Parathyroid adenoma (tissue), 2 donors: ENCODE results near the gene AKT3.

Experiments
- H2AFZ ChIP-seq: fragments of 300-600 bp; sonication (generic); one replicate; pipeline ENCODE4 v1.7.0; 2017; ENCODE audit warnings: antibody characterized with exemption, mild to moderate bottlenecking
- H3K27ac ChIP-seq: fragments of 300-600 bp; sonication (generic); one replicate; pipeline ENCODE4 v1.7.0; 2017
- H3K27me3 ChIP-seq: fragments of 300-600 bp; sonication (generic); one replicate; pipeline ENCODE4 v1.7.0; 2017; ENCODE audit warnings: low read length; ENCODE audit not compliant: control insufficient read depth, insufficient read depth
- H3K36me3 ChIP-seq: fragments of 300-600 bp; sonication (generic); one replicate; pipeline ENCODE4 v1.7.0; 2017; ENCODE audit warnings: low read length; ENCODE audit not compliant: control insufficient read depth, insufficient read depth
- H3K4me1 ChIP-seq: fragments of 300-600 bp; sonication (generic); one replicate; pipeline ENCODE4 v1.7.0; 2017; ENCODE audit warnings: control low read depth
- H3K4me2 ChIP-seq: fragments of 300-600 bp; sonication (generic); one replicate; pipeline ENCODE4 v1.7.0; 2017; ENCODE audit warnings: low read length
- H3K4me3 ChIP-seq: fragments of 300-600 bp; sonication (generic); one replicate; pipeline ENCODE4 v1.7.0; 2017; ENCODE audit warnings: low read depth, low read length
- H3K79me2 ChIP-seq: fragments of 300-600 bp; sonication (generic); one replicate; pipeline ENCODE4 v1.7.0; 2017; ENCODE audit warnings: control low read depth
- H3K9ac ChIP-seq: fragments of 300-600 bp; sonication (generic); one replicate; pipeline ENCODE4 v1.7.0; 2017; ENCODE audit warnings: mild to moderate bottlenecking
- H3K9me3 ChIP-seq: fragments of 300-600 bp; sonication (generic); one replicate; pipeline ENCODE4 v1.7.0; 2017; ENCODE audit warnings: low read length; ENCODE audit not compliant: control insufficient read depth
- TF ChIP-seq, protein P1 (sequence below): fragments of 300-600 bp; sonication (generic); IDR thresholded peaks from one replicate; pipeline ENCODE4 v1.7.0; 2017; ENCODE audit warnings: antibody characterized with exemption, mild to moderate bottlenecking
- donor health status: primary hyperparathyroidism.

Gene AKT3

DNA sequence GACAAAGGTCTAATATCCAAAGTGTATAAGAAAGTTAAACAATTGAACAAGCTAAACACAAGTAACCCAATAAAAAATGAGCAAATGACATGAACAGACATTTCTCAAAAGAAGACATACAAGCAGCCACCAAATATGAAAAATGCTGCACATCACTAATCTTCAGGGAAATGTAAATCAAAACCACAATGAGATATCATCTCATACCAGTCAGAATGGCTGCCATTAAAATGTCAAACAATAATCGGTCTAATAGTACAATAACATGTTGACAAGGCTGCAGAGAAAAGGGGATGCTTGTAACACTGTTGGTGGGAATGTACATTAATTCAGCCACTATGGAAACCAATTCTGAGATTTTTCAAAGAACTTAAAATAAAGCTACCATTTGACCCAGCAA is 264.1 kb downstream of the AKT3 start:
- H3K9me3 ChIP-seq = no peaks in the 10 kb centered on the region
- H3K9ac ChIP-seq = no peak overlapping the region
- no peaks in the 10 kb centered on the region for H3K27me3 ChIP-seq
- no peak overlapping the region for H2AFZ ChIP-seq
- TF ChIP-seq, protein P1, sequence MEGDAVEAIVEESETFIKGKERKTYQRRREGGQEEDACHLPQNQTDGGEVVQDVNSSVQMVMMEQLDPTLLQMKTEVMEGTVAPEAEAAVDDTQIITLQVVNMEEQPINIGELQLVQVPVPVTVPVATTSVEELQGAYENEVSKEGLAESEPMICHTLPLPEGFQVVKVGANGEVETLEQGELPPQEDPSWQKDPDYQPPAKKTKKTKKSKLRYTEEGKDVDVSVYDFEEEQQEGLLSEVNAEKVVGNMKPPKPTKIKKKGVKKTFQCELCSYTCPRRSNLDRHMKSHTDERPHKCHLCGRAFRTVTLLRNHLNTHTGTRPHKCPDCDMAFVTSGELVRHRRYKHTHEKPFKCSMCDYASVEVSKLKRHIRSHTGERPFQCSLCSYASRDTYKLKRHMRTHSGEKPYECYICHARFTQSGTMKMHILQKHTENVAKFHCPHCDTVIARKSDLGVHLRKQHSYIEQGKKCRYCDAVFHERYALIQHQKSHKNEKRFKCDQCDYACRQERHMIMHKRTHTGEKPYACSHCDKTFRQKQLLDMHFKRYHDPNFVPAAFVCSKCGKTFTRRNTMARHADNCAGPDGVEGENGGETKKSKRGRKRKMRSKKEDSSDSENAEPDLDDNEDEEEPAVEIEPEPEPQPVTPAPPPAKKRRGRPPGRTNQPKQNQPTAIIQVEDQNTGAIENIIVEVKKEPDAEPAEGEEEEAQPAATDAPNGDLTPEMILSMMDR = no peak
- no peak overlapping the region for H3K4me3 ChIP-seq
- H3K4me2 ChIP-seq = no peak overlapping the region
- no peaks in the 10 kb centered on the region for H3K79me2 ChIP-seq
- H3K27ac ChIP-seq = no peak overlapping the region
- H3K4me1 ChIP-seq = no peaks in the 10 kb centered on the region
- H3K36me3 ChIP-seq = peaks cover 4% of the 10 kb centered on the region

DNA sequence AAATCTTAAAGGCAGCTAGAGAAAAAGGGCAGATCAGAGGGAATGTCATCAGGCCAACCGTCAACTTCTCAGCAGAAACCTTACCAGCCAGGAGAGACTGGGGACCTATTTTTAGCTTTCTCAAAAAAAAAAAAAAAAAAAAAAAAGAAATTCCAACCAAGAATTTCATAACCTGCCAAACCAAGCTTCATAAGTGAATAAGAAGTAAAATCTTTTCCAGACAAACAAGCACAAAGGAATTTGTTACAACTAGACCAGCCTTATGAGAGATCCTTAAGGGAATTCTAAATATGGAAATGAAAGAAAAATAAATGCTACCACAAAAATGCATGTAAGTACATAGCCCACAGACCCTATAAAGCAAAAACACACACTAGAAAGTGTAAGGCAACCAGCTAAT is 267.7 kb downstream of the AKT3 start:
- Histone ChIP-seq H3K9me3 (no peaks in the 10 kb centered on the region), H3K4me2 (no peak overlapping the region), H3K79me2 (no peaks in the 10 kb centered on the region), H3K9ac (no peak overlapping the region), H3K36me3 (peaks cover 4% of the 10 kb centered on the region), H2AFZ (no peak overlapping the region), H3K4me3 (no peak overlapping the region), H3K27ac (no peak overlapping the region), H3K27me3 (no peaks in the 10 kb centered on the region), H3K4me1 (no peaks in the 10 kb centered on the region)
- TF ChIP-seq, protein P1 = no peak

DNA sequence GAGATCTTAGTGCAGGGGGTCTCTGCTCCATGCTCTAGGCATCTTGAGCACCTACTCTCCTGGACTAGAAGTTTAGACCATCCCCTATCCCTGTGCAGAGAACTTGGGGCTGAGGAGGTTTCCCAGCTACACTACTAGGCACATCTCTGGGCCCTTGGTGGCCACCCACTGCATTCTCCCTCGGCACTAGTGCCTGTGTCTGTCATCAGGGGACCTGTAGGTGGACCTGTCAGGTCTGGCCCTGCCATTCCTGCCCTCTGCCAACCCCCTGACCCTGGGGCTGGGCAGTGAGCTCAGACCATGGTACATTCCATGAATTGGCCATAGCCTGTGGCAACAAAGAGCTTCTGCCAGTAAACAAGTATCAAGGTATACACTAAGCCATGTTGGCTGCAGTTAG is 269.1 kb downstream of the AKT3 start:
- Histone ChIP-seq H3K27ac (no peak overlapping the region), H3K9ac (no peak overlapping the region), H2AFZ (no peak overlapping the region), H3K27me3 (no peaks in the 10 kb centered on the region), H3K36me3 (peaks cover 4% of the 10 kb centered on the region), H3K4me2 (no peak overlapping the region), H3K4me1 (no peaks in the 10 kb centered on the region), H3K4me3 (no peak overlapping the region), H3K79me2 (no peaks in the 10 kb centered on the region), H3K9me3 (no peaks in the 10 kb centered on the region)
- TF ChIP-seq, protein P1 = no peak

DNA sequence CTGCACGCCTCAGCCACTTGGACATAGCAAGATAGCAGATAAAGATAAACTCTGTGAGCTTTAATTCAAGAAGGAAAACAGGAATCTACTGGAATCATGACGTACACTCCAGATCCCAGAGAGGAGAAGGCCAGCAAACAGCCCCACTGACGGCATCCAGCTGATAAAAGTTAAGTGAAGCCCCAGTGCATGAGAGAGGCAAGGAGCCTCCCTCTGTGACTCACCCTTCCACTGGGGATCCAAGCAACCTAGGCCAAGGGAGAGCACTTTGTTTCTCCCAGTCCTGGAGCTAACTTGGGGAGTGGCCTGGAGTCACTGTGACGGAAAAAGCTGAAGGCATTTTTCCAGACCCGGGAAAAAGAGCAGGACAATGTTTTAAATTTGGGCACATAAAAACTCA is 270.0 kb downstream of the AKT3 start:
- no peaks in the 10 kb centered on the region for H3K4me1 ChIP-seq
- H3K4me3 ChIP-seq = no peak overlapping the region
- no peaks in the 10 kb centered on the region for H3K9me3 ChIP-seq
- no peak overlapping the region for H3K27ac ChIP-seq
- no peak overlapping the region for H3K4me2 ChIP-seq
- no peak overlapping the region for H2AFZ ChIP-seq
- no peaks in the 10 kb centered on the region for H3K79me2 ChIP-seq
- no peaks in the 10 kb centered on the region for H3K27me3 ChIP-seq
- TF ChIP-seq, protein P1 = no peak
- no peak overlapping the region for H3K9ac ChIP-seq
- peaks cover 4% of the 10 kb centered on the region for H3K36me3 ChIP-seq

DNA sequence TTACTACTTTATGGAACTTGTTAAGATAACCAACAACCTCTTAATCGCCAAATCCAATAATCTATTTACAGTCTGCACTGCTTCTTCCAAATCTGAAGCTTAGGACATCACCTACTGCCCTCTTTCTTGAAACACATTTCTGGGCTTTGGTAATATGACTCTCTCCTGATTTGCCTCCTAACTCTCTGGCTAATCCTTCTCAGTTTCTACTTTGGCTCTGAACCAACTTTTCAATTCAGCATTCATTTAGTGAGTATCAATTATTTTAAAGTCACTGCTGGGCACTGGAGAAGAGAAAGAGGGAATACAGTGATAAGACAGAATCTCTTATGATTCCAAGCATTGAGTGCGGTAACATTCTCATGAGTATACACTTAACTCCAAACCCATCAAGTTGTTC is 275.0 kb downstream of the AKT3 start:
- H3K27ac ChIP-seq = no peak overlapping the region
- no peak overlapping the region for H3K4me3 ChIP-seq
- TF ChIP-seq, protein P1 = no peak
- H3K4me2 ChIP-seq = no peak overlapping the region
- no peaks in the 10 kb centered on the region for H3K79me2 ChIP-seq
- H2AFZ ChIP-seq = no peak overlapping the region
- H3K9me3 ChIP-seq = no peaks in the 10 kb centered on the region
- H3K4me1 ChIP-seq = no peaks in the 10 kb centered on the region
- H3K9ac ChIP-seq = no peak overlapping the region
- no peaks in the 10 kb centered on the region for H3K36me3 ChIP-seq
- H3K27me3 ChIP-seq = no peaks in the 10 kb centered on the region
